HG03064 (cell line): ENCODE data around the gene COX6A2.
"Not testable (repeated sequence)": the region's sequence is repeated elsewhere in the genome, so short reads cannot be mapped to it uniquely, and the experiment has no call there.

ENCODE experiments used
- ATAC-seq: cut with Tn5 transposase; IDR thresholded peaks from one replicate; pipeline ENCODE4 v1.9.1; 2021; ENCODE audit warnings: low read depth; ENCODE audit not compliant: unreplicated experiment

The COX6A2 gene

DNA sequence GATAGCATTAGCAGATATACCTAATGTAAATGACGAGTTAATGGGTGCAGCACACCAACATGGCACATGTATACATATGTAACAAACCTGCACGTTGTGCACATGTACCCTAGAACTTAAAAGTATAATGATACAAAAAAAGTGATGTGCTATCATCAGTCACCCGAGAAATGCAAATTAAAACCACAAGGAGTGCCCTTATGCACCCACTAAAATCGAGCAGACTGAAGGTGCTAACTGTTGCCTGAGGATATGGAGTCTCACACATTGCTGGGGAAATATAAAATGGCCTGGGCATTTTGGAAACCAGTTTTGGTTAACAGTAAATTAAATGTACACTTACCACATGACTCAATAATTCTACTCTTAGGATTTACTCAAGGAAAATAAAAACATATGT, 10.9 kb upstream of the COX6A2 start:
- not testable (repeated sequence) for ATAC-seq

DNA sequence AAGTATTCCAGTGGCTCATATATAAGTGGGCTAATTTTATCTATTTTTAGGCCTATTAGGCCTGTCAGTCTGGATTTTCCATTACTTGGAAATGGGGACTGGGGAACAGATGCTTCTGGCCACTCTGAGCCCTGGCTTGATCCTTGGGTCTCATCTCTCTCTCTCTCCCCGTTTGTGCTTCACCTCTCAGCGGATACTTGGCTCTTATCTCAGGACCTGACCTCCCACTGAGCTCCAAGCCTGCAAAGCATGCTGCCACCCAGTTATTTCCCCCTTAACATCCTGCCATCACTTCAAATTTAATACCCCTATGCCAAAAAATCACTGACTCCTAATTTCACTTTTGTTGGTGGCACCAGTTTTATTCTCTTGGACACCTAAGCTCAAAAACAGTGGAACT, 10.3 kb upstream of the COX6A2 start:
- no peak for ATAC-seq

DNA sequence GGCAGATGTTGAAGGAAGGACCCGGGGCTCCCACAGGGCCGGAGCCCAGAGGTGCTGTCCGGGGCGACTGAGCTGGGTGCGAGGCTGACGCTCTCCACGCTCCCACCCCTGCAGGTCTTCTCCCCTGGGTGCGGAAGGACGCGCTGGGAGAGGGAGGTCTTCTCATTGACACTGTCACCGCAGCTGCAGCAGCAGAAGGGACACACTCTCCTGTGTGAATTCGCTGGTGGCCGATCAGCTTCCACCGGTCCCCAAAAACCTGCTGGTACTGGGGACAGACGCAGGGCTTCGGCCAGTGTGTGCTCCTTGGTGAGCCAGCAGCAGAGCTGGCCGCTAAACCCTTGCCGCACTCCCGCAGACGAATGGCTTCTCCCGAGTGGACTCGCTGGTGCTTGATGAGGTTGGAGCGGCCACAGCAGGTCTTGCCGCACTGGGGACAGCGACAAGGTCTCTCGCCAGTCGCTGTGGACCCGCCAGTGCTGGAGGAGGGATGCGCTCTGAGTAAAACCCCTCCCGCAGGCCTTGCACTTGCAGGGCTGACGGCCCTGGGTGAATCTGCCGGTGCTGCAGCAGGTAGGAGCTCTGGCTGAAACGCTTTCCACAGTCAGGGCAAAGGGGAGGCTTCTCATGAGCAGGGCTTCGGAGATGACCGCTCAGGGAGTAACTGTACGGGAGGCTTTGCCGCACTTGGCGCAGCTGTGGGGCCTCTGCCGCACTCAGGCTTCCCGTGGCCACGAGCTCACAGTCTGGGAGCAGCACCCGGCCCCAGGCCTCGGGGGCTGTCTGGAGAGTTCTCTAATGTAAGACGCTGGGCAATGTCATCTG, 8.3 kb upstream of the COX6A2 start:
- ATAC-seq: no peak

- no peak for ATAC-seq
Measured at GRCh38 chr16:31435341-31436220, 7.4 kb upstream of the COX6A2 start.

DNA sequence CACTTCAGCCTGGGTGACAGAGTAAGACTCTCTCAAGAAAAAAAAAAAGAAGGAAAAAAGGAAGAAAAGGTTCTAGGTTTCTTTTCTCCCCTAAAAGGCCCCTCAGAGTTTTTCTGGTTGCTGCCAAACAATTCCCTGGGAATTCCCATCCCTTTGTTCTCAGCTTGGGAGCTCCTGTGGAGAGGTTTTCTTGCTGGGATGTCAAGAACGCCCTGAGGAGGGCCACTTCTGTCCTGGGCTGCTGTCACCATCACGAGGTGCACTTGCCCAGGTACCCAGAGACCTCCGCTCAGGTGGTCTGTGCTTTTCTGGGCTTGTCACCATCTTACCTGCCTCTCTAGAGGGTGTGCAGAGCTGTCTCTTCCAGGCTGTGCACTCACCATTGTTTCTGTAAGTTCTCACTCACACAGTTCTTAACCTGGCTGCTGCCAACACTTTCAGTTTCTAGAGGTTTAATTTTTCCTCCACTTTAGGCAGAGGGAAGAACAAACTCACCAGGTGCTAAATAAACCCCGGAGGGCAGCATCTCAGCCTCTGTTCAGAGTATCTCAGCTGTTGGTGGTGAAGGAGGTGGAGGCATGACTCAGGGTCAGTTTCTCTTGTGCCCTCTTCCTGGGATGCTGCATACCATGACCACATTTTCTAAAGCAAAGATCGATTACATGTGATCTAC, 2.4 kb upstream of the COX6A2 start:
- no peak for ATAC-seq

DNA sequence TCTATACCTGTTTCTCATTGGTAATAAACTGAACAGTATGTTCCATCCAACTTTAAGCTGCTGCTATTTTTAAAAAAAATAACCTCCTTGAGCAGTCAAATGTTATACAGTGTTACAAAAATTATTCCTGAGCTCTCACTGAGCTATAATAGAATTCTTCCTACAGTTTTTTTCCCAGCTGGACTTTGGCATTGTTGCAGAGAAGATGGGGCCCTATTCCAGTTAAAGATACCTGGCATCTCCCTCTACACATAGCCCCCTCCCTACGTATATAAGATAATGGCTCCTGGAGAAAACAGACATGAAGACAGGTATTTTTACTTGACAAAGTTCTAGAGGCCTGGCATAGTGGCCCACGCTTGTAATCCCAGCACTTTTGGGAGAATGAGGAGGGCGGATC, 1.6 kb upstream of the COX6A2 start:
- ATAC-seq: no peak

DNA sequence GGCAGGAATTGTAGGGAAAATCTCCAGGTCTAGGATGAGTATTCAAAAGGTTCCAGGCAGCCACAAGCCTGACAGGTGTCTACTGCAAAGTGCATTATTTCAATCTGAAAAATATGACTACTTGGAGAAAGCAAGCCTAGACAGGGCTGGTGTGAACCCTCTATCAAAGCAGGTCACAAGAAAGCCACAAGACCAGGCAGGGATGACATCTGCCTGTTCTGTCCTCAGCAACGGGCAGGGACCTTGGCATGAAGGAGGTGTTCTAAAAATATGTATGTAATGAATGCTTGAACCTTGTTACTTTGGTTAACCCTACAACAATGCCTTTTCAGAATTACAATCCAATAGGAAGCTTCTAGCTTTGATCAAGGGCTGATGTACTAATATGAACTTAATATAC, 1.2 kb upstream of the COX6A2 start:
- ATAC-seq: no peak

DNA sequence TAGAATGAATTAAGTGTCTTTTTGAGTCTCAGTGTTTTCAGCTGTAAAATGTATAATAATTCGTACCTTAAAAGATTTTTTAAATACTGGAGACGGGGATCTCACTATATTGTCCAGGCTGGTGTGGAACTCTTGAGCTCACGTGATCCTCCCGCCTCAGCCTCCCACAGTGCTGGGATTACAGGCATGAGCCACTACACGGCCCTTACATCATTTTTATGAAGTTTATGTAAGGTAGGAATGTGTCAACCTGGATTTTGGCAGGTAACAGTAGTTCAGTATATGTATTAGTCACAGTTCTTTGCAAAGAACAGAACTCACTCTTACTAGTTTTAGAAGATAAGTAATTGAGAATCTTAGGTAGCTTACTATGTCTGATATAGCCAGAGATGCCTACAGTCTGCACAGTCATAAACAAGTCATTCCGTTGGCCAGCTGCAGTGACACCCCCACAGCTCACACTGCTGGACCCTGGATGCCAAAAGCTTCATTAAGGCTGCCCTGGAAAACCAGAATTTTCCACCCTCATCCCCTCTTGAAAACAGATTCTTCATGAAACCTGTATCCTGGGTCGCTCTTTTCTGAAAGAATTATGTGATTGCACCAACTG, 583 bp upstream of the COX6A2 start:
- ATAC-seq: no peak

DNA sequence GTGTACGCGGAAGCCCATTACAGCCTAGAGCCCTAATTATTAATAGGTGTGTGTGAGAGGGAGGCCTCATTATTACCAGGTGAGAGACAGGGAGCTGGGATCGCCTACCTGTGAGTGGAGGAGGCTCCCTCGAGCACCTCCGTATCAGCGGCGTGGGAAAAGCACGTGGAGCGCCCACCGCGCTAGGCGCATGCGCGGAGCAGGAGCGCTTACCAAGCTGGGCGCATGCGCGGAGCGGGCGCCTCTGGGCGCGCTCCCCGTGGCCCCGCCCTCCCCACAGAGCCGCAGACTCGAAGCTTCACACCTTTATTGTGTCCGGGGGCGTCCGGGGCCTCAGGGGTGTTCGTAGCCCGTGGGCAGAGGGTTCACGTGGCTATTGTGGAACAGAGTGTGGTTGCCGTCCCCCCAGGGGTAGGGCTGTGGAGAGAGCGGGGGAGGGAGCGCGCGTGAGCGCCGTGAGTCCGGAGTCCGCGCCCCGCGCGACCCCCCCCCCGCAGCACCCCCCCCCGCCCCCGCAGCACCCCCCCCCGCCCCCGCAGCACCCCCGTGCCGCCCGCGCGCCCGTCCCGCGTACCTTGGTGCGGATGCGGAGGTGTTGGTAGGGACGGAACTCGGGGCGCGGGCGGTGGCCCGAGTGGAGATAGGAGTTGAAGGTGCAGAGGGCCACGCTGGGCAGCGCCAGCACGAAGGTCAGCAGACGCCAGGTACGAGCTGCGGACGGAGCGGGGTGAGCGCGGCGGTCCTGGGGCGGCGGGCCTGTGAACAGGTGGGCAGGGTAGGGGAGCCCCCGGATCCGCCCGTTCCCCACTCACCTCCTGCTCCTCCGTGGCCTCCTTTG, 500 bp downstream of the COX6A2 start:
- no peak for ATAC-seq

- no peak for ATAC-seq
Measured at GRCh38 chr16:31423801-31424200, 4.4 kb downstream of the COX6A2 start.

GRCh38 chr16:31423241-31423640, 4.9 kb downstream of the COX6A2 start:
- ATAC-seq: no peak

DNA sequence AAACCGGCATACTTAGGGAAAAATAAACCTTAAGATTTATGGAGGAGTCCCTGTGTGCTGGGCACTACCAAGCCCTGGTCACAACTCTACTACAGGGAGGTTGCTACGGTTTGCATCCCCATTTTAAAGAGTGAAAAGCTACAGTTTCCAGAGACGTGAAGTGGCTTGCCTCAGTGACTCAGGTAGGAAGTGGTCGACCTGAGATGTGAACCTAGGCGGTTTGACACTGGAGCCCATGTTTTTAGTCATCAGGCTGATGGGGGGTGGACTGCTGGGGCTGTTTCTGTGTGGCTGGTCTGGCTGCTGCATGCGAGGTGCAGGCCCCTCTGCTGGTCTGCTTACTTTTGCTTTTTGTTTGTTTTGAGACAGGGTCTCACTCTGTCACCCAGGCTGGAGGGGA, 6.6 kb downstream of the COX6A2 start:
- ATAC-seq: peak; percentile 67

DNA sequence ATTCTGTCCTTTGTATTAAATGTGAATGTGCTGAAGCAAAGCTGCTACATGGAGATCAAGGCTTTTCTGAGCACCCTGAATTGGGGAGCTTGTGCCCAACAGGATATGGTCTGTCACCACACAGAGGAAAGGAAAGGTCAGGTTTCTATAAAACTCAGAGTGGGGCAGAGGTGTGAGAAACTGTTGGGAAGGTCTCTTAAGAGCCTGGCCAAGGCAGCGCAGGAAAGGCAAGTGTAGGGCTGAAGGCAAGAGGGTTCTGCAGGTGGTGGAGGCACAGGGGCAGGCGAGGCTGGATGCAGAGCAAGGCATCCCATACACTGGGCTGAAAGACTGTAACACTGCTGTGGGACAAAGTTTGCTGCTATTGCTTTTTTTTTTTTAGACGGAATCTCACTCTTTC, 8.1 kb downstream of the COX6A2 start:
- ATAC-seq: no peak

DNA sequence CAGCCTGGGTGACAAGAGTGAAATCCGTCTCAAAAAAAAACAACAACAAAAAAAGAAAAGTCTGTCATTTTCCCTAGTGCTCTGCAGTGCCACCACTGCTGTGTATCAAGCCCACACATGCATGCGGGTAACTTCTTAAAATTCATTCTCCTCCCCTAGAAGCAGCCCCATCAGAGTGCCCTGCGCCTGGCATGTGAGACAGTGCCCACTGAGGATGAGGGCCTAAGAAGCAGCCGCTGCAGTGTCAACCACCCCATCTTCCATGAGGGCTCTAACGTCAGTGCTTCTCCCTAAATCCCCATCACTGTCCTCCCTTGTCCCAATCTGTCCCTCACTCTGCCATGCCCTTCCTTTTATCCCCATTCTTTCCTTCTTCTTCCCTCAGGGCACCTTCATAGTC, 10.2 kb downstream of the COX6A2 start:
- no peak for ATAC-seq

DNA sequence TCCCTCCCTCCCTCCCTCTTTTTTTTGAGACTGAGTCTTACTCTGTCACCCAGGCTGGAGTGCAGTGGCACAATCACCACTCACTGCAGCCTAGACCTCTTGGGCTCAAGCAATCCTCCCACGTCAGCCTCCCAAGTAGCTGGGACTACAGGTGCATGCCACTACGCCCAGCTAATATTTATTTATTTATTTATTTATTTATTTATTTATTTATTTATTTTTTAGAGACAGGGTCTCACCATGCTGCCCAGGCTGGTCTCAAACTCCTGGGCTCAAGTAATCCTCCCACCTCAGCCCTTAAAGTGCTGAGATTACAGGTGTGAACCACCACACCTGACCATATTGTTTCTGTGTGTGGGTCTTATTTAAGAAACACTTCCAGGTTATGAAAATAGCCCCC, 11.1 kb downstream of the COX6A2 start:
- ATAC-seq: not testable (repeated sequence)

DNA sequence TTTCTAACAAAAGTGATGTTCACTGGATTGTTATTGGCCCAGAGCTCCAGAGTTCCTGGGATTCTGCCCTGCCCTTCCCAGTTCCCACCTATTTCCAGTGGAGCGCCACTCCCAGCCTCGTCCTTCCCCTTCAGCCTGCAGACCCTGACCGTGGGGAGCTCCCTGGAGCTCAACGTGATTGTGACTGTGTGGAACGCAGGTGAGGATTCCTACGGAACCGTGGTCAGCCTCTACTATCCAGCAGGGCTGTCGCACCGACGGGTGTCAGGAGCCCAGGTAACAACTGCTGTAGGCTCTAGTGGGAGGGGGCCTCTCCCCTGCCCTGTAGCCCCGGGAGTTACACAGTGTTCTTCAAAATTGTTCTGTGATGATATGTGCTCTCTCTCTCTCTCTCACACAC, 11.8 kb downstream of the COX6A2 start:
- no peak for ATAC-seq

- no peak for ATAC-seq
Measured at GRCh38 chr16:31414706-31415105, 13.5 kb downstream of the COX6A2 start.

GRCh38 chr16:31413943-31414342, 14.2 kb downstream of the COX6A2 start:
- ATAC-seq: no peak

DNA sequence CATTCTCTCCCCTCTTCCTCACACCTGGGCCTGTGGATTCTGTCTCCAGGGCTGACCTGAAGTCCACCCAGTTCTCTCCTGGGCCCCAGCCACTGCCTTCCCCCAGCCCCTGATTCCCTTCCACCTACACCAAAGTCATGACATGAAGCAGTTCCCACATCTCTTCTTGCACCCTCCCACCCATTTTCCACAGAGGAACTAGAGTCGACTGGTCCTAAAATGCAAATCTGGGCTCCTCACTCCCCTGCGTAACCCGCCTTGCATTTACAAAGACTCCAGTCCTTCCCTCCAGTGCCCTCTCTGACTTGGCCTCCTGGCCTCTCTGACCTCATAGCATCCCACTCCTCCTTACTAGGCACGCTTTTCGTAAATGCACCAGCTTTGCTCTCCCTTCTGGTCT, 14.8 kb downstream of the COX6A2 start:
- ATAC-seq: no peak

DNA sequence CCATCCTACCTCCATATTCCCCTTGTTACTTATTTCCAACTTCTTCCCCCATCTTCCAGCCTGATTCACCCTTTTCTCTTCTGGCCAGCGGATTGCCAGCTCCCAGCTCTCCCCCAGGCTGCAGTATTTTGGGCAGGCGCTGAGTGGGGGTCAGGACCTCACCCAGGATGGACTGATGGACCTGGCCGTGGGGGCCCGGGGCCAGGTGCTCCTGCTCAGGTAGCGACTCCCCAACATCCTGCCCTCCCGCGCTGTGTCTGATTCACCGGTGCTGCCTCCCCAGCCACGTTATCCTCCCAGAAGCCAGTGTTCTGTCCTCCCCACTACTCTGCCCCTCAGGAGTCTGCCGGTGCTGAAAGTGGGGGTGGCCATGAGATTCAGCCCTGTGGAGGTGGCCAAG, 15.4 kb downstream of the COX6A2 start:
- ATAC-seq: no peak
